Stomach (tissue), 4 donors: ENCODE results near the gene ST6GALNAC5.

Experiments used
- CTCF ChIP-seq, 7 experiments: fragments of 450-650 bp in 4 of 7; fragments of 200-600 bp in 3 of 7; sonication (generic) in 3 of 7; IDR thresholded peaks; one replicate each; pipeline ENCODE4 v1.5.1; 2016 to 2019; ENCODE audit warnings: antibody characterized with exemption in 7 of 7, control low read depth in 2 of 7, mild to moderate bottlenecking in 1 of 7
- POLR2A ChIP-seq, 4 donors: fragments of 450-650 bp; IDR thresholded peaks; one replicate each; pipeline ENCODE4 v1.6.1; 2016; ENCODE audit warnings: antibody characterized with exemption in 4 of 4, control low read depth in 2 of 4, mild to moderate bottlenecking in 1 of 4, moderate library complexity in 1 of 4
- POLR2AphosphoS5 ChIP-seq, 3 donors: sonication (generic); formaldehyde crosslinking; IDR thresholded peaks; one replicate each; pipeline ENCODE4 v1.6.1; 2016; ENCODE audit warnings: antibody characterized with exemption in 3 of 3

- TF ChIP-seq CTCF (IDR thresholded peaks at IDR 0.05), result no peak
- no peak for TF ChIP-seq POLR2A (IDR thresholded peaks at IDR 0.05)
- no peak for TF ChIP-seq POLR2AphosphoS5 (IDR thresholded peaks at IDR 0.05)
These were observed 1.5 kb upstream of the ST6GALNAC5 start for GRCh38 chr1:76865696-76866286.
